T-helper 9 cell (primary cell): Measurements from ENCODE around the gene SHD.
A peak's percentile ranks its signal among the peaks of the same experiment; 100 is the strongest.
"Not testable (repeated sequence)": the region's sequence is repeated elsewhere in the genome, so short reads cannot be mapped to it uniquely, and the experiment has no call there.

Experiments
- DNase-seq: peaks from one replicate; pipeline ENCODE4 v3.0.0-alpha.2; 2020
- total RNA-seq, 2 donors: gene quantifications; one replicate each; lab custom pipeline; 2026; lab: John Stamatoyannopoulos, UW

SHD gene, protein sequence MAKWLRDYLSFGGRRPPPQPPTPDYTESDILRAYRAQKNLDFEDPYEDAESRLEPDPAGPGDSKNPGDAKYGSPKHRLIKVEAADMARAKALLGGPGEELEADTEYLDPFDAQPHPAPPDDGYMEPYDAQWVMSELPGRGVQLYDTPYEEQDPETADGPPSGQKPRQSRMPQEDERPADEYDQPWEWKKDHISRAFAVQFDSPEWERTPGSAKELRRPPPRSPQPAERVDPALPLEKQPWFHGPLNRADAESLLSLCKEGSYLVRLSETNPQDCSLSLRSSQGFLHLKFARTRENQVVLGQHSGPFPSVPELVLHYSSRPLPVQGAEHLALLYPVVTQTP
- 0 reads per million in 2 donors for total RNA-seq

DNA sequence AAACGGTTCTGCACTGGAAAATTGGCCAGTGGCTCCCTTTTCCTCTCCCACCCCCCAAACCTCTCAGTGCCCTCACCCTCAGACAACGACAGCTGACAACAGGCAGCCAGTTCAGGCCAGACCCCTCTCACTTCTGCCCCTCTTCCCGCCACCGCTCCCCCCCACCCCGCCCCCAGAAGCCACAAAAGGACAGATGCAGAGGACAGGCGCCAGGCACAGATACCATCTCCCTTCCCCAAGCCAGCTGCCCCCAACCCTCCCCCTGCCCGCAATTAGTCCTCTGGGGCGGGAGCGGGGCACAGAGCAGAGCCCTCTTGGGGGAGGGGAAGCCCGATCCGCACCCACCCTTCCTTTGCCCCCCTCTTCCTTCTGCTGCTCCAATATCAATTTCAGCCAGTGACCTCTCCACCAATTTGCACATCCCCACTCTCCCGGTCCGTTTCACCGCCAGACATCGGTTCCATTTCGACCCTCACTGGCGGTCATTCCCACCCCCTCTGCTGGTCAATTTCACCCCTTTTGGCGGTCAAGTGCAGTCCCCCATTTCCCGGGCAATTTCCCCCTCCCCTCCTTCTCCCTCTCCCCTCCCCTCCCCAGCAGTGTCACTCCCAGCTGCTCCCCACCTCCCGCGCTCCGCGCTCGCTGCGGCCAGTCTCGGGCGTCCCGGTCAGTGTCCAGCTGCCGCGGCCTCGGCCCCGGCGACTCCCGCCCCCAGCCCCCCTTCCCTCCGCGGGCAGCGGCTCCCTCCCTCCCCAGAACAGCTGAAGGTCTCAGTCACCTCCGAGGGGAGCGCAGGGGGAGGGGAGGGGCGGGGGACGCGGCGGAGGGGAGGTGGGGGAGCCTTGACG lies at the start of gene SHD:
SHD (plus strand) TSS at position 848 of the 848 bp plus-strand sequence. CDS start 798 bp downstream, outside the sequence.
- DNase-seq = no peak

DNA sequence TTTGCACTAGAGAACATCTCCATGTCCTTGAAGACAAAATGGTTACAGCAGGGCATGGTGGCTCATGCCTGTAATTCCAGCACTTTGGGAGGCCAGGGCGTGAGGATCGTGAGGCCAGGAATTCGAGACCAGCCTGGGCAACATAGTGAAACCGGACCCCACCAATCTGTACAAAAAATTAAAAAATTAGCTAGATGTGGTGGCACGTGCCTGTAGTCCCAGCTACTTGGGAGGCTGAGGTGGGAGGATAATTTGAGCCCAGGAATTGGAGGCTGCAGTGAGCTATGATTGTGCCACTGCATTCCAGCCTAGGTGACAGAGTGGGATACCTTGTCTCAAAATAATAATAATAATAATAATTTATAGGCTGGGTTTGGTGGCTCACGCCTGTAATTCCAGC lies 48.8 kb upstream of the SHD start:
- DNase-seq = not testable (repeated sequence)

DNA sequence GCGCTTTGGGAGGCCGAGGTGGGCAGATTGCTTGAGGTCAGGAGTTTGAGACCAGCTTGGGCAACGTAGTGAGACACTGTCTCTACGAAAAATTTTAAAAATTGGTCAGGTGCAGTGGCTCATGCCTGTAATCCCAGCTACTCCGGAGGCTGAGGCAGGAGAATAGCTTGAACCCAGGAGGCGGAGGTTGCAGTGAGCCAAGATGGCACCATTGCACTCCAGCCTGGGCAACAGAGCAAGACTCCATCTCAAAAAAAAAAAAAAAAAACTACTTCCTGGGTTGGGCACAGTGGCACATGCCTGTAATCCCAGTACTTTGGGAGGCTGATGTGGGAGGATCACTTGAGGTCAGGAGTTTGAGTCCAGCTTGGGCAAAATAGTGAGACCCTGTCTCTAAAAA lies 47.5 kb upstream of the SHD start:
- not testable (repeated sequence) for DNase-seq

DNA sequence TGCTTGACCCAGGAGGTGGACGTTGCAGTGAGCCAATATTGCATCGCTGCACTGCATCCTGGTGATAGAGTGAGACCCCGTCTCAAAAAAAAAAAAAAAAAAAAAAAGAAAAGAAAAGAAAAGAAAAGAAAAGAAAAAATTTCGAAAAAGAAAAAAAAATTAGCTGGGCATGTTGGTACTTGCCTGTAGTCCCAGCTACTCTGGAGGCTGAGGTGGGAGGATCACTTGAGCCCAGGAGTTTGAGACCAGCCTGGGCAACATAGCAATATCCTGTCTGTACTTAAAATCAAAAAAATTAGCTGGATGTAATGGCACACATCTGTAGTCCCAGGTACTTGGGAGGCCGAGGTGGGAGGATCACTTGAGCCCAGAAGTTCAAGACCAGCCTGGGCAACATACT lies 46.9 kb upstream of the SHD start:
- not testable (repeated sequence) for DNase-seq

DNA sequence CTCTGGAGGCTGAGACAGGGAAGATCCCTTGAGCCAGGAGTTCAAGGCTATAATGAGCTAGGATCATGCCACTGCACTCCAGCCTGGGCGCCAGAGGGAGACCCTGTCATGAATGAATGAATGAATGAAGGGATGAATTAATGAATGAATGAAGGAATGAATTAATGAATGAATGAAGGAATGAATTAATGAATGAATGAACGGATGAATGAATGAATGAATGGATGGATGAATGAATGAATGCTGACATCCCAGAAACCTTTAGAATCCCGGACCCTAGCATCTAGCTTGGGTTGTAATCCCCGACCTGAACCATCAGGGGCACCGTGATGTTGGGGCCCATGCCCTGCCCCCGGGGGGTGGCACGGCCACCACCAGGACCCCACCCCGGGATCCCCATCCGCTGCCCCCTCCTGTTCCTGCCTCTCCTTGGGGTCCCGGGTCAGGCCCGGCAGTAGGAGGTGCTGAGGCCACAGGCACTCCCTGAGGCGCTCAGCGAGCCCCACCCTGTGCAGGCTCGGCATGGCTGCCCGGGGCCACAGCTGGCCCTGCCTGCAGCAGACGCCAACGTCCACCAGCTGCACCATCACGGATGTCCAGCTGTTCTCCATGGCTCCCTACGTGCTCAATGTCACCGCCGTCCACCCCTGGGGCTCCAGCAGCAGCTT lies 46.3 kb upstream of the SHD start:
- no peak for DNase-seq

DNA sequence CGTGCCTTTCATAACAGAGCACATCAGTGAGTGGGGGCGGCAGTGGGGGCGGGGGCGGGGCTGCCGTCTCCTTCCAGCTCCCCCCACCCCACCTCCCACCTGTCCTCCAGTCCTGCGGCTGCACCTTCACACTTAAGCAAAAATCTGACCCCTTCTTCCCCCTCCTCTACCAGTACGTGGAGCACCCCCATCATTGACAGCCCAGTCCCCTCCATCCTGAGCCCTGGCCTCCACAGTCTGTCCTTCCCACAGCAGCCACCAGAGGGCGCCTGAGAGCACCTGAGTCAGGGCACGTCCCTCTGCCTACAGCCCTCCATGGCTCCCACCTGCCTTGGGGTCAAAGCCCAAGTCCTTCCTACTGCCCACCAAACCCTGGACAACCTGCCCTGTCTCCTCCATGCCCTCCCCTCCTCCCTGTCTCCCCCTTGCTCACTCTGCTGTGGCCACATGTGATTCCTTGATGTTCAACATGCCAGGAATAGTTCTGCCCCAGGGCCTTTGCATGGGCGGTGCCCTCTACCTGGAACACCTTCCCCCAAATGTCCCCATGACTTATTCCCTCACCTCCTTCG lies 45.7 kb upstream of the SHD start:
- DNase-seq = peak; percentile 62

DNA sequence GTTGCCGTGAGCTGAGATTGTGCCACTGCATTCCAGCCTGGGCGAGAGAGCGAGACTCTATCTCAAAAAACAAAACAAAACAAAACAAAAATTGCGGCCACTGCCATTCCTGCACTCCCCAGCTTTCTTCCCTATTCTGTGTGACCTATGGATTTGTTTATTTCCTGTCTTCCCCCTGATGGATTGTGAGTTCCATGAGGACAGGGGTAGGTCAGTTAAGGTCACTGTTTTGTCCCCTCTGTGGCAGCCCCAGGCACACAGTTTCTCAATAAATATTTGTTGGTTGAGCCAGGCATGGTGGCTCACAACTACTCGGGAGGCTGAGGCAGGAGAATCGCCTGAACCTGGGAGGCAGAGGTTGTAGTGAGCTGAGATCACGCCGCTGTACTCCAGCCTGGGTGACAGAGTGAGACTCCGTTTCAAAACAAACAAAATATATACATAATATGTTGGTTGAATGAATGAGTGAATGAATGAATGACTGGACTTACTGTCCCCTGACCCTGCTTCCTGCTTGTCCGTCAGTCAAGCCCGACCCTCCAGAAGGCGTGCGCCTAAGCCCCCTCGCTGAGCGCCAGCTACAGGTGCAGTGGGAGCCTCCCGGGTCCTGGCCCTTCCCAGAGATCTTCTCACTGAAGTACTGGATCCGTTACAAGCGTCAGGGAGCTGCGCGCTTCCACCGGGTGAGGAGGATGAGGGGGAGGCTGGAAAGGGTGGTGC lies 44.8 kb upstream of the SHD start:
- no peak for DNase-seq

DNA sequence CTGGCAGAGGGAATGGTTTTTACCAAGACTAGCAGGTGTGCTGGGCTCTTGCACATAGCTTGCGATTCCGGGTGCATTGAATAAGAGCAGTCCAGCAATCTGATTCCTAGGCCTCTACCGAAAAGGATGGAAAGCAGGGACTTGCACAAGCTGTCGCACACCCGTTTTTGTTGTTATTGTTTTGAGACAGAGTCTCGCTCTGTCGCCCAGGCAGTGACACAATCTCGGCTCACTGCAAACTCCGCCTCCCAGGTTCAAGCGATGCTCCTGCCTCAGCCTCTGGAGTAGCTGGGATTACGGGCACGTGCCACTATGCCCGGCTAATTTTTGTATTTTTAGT lies 44.2 kb upstream of the SHD start:
- no peak for DNase-seq

DNA sequence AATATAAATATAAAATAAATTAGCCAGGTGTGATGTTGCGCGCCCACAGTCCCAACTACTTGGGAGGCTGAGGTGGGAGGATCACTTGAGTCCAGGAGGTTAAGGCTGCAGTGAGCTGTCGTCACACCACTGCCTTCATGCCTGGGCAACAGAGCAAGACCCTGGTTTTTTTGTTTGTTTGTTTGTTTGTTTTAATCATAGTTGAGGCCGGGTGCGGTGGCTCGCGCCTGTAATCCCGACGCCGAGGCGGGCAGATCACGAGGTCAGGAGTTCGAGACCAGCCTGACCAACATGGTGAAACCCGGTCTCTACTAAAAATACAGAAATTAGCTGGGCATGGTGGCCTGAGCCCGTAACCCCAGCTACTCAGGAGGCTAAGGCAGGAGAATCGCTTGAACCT lies 41.6 kb upstream of the SHD start:
- not testable (repeated sequence) for DNase-seq

DNA sequence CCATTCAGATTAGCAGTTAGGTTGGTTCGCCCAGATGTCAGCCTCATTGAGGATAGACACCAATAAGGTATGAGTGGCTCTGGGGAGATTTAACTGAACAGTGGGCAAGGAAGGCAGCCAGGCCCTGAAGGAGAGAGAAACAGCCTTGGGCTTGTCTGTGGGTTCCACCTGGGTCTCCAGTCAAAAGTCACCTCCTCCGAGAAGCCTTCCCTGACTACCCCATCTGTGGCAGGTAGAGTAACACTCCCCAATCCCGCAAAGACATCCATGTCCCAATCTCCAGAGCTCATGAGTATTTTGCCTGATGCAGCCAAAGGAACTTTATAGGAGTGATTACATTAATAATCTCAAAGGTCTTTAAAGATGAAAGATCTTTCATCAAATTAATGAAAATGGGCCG lies 40.2 kb upstream of the SHD start:
- DNase-seq = no peak

DNA sequence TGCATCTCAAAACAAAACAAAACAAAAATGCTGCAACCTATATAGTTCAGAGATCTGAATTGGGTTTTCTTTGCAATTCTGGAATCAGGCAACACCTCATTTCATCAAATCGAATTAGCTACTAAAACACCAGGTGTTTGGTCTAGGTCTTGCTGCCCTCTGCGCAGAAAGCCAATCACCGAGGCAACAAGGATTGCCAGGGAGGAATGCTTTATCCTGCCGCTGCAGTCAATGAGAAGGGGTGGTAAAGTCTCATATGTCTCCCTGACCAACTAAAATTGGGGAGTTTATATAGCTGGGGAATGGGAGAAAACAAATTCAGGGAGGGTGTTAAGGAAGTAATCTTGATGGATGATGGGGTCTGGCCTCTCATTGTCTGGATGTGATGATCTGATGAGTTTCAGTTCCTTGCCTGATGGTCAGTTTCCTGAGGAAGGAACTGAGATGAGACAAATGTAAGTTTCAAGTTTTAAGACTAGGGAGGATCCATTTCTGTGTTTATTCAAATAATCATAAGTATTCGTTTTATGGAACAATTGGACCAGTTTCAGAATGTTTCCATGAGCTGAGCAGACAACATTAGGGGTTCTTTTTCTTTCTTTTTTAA lies 37.1 kb upstream of the SHD start:
- DNase-seq = no peak

DNA sequence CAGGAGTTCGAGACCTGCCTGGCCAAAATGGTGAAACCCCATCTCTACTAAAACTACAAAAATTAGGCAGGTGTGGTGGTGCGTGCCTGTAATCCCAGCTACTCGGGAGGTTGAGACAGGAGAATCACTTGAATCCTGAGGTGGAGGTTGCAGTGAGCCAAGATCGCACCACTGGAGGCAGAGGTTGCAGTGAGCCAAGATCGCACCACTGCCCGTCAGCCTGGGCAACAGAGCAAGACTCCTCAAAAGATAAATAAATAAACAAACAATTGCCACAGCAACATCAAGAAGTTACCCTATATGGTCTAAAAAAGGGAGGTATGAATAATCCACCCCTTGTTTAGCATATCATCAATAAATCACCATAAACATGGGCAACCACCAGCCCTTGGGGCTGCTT lies 33.1 kb upstream of the SHD start:
- DNase-seq = not testable (repeated sequence)

DNA sequence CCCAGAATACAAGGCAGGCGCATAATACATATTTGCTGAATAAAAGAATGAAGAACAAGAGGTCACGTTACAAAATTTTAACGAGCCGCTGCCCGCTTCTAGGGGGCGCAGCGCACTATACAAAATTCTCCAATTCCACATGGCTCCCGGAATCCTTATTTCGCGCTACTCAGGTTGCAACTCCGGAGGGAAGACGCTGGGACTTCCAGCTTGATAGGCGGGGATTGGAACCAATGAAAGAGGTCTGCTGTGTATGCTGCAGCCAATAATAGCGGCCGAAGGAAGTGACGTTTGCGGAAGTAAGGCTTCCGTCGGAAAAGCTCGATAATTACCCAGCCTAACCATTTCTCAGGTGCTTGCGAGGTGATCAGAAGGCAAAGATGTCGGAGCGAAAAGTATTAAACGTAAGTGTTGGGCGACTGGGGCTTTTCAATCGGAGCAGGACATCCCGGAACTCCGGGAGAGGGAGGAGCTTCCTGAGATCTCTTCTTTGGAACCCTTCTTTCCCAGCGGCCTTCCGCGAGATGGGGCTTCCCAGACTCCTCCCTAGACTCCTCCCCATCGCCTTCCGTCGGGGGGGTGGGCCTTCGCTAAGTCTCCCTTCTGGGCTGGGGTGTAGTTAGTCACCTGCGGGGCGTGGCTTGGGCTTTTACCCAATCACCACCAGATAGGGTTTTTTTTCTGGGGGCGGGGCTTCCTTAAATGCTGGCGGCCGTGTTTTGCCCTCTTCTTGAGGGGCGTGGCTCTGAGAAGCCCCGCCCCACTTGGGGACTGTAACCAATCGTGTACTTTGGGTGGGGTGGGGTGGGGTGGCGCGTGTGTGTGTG lies 32.1 kb upstream of the SHD start, which contains the start of gene YJU2:
YJU2 (plus strand) TSS at position 314 of the 827 bp plus-strand sequence; CDS start at position 381, 67 bp downstream.
- peak; percentile 98 for DNase-seq

DNA sequence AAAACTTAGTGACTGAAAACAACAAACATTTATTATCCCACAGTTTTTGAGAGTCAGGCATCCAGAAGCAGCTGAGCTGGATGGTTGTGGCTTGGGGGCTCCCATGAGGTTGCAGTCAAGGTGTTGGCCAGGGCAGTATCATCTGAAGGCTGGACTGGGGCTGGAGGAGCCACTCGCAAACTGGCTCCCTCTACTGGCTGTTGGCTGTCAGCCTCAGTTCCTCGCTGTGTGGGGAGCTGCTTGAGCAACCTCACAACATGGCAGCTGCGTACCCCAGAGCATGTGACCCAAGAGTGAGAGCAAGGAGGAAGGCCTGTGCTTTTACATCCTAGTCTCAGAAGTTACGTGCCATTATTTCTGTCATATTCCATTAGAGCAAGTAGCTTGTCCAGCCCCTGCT lies 22.5 kb upstream of the SHD start:
- DNase-seq = no peak

DNA sequence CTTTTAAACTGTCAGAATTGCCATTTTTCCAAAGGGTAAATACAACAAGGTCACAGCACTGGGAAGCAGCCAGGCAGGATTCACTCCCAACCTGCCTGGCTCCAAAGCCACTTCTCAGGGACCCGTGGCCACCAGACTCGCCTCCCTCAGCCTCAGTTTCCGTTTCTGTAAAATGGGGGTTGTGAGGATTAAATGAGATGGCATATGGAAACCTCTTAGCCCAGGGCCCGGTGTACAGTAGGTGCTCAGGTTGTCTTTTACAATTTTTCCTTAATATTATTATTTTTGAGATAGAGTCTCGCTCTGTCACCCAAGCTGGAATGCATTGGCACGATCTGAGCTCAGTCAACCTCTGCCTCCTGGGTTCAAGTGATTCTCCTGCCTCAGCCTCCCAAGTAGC lies 22.0 kb upstream of the SHD start:
- DNase-seq = no peak

DNA sequence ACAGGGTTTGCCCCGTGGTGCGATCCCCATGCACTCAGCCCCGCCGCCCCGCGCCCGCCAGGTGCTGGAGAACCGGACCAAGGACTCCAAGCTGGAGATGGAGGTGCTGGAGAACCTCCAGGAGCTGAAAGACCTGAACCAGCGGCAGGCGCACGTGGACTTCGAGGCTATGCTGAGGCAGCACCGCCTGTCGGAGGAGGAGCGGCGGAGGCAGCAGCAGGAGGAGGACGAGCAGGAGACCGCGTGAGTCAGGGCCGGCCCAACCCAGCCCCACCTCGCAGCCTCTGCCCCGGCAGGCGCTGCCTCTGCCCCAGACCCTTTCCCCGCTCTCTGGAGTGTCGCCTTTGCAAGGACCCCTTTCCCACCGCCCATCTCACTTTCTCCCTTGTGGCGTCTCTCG lies 20.9 kb upstream of the SHD start:
- no peak for DNase-seq

DNA sequence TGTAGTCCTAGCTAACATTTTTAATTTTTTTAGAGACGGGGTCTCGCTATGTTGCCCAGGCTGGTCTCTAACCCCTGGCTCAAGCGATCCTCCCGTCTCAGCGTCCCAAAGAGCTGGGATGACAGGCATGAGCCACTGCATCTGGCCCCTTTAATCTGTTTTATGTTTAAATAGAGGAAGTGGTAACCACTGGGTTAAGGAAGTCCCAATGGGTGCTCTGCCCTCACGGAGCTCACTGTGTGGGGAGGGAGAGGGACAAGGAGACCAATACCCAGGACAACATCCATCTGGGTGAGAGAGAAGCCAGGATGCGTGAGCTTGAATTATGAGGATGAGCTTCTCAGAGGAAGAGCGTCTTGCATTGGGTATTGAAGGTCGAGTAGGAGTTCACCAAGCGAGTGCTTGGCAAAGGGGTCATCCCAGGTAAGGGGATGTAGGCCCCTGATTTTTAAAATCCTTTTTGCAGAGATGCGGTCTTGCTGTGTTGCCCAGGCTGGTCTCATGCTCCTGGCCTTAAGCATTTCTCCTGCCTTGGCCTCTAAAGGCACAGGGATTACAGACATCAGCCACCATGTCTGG lies 18.4 kb upstream of the SHD start:
- no peak for DNase-seq

DNA sequence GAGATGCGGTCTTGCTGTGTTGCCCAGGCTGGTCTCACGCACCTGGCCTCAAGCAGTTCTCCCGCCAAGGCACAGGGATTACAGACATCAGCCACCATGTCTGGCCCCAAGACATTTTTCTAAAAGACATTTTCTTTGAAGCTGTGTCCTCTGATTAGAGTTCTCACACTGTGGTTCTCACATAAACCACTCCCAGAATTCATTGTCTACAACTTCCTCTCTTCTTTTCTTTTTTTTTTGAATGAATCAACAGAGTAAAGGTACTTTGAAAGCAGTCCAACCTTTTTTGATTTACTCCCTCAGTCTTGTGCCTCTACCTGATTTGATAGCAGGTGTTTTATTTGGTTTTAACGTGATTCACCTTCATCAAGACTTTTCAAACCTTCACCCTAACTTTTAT lies 14.3 kb upstream of the SHD start:
- DNase-seq = no peak

DNA sequence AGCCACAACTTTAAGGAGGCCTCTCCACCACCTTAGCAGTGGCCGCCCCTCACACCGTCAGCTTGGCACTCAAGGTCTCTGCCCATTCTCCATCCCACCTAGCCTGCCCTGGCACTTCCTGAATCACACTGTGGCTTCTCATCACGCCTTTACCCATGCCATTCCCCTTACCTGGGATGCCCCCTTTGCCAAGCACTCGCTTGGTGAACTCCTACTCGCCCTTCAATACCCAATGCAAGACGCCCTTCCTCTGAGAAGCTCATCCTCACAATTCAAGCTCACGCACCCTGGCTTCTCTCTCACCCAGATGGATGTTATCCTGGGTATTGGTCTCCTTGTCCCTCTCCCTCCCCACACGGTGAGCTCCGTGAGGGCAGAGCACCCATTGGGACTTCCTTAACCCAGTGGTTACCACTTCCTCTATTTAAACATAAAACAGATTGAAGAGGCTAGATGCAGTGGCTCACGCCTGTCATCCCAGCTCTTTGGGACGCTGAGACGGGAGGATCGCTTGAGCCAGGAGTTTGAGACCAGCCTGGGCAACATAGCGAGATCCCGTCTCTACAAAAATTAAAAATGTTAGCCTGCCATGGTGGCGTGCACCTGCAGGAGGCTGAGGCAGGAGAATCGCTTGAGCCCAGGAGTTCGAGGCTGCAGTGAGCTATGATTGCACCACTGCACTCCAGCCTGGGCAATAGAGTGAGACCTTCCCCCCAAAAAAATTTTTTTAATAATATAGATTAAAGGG lies 12.6 kb upstream of the SHD start:
- DNase-seq = no peak
